DLD1 (cell line): ENCODE measurements around the gene BRAT1.
"Not testable (repeated sequence)": the region's sequence is repeated elsewhere in the genome, so short reads cannot be mapped to it uniquely, and the experiment has no call there.

ENCODE experiments used
- in situ Hi-C: cut with HindIII; loops from 2 replicates; pipeline ENCODE4 v1.10.0; 2017; ENCODE audit warnings: low sequenced_read_pairs

The BRAT1 gene

DNA sequence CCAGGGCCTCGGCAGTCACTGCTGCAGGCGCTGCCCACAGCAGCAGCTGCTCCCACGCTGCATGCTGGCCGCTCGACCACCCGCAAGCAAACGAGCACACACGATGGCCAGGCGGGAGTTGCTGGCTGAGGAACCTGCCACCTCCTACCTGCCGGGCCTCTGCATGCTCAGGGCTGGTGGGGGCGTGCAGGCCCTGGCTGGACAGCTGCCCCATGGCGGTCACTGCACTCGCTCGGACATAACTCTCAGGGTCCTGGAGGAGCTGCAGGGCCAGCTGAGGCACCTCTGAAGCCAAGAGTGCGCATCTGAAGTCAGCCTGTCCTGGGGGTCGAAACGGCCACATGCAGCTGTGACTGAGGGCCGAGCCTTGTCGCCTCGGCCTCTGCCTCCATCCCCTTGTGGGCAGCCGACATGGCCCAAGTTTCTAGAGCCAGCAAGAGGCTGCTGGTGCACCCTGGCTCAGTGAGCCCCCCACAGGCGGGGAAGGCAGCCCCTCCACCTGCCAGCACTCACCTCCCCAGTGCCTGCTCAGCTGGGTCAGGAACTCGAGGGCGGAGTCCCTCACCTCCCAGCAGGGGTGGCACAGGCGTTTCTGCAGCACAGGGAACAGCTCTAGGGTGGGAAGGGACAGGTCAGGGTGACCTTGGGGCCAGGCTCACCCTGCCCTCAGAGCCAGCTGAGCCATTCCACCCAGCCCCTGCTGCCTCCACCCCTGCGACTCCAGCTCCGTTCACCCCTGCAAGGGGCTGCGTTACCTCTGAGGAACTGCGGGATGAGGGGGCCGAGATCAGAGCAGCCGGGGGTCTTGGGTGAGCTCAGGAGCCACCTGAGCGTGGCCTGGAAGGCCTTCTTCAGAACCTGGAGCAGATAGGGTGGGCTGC is 16.1 kb downstream of the BRAT1 start:
- in situ Hi-C loops: no loop called here

DNA sequence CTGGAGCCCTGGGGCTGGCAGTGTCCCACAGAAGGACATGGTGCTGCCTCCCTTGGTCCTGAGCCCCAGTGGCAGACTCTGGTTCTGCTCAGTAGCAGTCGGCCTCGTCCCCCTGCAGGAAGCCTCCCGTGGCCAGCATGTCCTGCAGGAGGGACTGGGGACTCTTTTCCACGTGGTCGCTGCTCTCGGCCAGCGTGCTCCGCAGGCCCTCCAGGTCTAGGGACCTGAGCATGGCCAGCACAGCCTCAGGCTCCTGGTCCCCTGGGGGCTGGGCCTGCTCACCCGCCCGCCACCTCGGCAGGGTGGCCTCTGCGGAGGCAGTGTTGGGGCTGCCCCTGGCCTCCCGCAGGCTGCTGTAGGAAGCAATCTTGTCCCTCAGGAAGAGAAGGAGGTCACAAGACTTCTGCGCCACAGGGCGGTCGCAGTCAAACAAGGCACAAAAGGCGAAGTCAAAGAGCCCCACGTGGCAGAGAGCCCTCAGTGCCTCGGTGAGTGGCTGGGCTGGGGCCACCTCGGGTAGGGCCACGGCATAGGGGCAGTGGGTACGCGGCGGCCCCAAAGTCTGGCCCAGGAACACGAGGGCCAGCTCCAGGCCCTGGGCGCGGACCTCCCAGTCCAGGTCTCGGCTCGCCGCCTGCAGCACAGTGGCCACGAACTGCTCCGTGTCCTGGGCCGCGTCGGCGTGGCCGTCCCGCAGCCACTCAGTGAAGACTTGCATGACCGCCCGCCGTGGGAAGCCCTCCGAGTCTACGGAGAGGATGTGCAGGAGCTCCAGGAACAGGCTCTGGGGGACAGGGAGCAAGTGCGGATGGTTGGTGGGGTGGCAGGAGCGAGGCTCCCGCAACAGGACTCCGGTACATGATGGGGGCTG is 17.1 kb downstream of the BRAT1 start:
- in situ Hi-C loops: no loop called here

DNA sequence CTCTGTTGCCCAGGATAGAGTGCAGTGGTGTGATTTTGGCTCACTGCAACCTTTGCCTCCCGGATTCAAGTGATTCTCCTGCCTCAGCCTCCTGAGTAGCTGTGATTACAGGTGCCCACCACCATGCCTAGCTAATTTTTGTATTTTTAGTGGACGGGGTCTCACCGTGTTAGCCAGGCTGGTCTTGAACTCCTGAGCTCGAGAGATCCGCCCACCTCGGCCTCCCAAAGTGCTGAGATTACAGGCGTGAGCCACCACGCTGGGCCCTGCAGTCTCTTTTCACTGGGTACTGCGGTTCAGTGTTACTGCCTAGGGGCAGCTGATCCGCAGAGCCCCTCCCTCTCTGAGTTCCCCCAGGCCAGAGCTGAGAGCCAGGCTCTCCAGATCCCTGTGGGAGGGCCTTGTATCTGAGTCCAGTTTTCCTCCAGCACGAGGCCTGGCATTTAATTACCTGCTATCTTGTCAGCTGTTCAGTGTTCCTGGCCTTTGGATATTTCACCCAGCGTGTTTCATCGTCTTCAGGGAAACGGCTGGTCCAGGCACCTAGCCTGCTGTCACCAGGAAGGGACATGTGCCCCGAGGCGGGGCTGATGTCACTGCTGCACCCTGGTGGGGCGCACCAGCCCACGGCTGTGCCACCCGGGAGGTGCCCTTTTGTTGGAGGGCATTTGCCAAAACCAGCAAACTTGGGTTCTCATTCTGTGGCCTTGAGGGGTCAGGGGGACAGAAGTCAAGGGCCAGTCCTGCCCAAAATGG is 19.3 kb downstream of the BRAT1 start:
- in situ Hi-C loops: not testable (repeated sequence)

DNA sequence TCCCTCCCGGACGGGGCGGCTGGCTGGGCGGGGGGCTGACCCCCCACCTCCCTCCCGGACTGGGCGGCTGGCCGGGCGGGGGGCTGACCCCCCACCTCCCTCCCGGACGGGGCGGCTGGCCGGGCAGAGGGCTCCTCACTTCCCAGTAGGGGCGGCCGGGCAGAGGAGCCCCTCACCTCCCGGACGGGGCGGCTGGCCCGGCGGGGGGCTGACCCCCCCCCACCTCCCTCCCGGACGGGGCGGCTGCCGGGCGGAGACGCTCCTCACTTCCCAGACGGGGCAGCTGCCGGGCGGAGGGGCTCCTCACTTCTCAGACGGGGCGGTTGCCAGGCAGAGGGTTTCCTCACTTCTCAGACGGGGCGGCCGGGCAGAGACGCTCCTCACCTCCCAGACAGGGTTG is 21.1 kb downstream of the BRAT1 start:
- in situ Hi-C loops: not testable (repeated sequence)

DNA sequence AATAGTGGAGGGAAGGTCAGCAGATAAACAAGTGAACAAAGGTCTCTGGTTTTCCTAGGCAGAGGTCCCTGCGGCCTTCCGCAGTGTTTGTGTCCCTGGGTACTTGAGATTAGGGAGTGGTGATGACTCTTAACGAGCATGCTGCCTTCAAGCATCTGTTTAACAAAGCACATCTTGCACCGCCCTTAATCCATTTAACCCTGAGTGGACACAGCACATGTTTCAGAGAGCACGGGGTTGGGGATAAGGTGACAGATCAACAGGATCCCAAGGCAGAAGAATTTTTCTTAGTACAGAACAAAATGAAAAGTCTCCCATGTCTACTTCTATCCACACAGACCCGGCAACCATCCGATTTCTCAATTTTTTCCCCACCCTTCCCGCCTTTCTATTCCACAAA is 21.8 kb downstream of the BRAT1 start:
- in situ Hi-C loops: not testable (repeated sequence)

DNA sequence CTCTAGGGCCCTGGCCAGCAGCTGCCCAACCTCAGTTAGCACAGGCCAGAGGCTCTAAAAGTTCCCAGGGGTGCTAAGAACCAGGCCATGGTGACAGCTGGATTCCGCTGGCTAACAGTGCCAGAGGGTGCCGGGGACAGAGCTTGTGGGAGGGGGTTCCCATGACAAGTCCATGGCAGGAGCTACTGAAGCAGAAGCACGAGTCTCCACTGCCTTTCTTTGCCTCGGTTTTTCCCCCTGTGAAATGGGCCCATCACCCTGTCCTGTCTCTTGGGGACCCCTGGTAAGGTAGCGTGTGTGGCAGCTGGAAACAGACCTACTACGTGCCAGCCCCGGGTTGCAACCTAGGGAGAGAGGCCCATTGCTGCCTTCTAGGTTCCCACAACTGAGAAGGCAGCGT is 22.5 kb downstream of the BRAT1 start:
- in situ Hi-C loops: not testable (repeated sequence)

DNA sequence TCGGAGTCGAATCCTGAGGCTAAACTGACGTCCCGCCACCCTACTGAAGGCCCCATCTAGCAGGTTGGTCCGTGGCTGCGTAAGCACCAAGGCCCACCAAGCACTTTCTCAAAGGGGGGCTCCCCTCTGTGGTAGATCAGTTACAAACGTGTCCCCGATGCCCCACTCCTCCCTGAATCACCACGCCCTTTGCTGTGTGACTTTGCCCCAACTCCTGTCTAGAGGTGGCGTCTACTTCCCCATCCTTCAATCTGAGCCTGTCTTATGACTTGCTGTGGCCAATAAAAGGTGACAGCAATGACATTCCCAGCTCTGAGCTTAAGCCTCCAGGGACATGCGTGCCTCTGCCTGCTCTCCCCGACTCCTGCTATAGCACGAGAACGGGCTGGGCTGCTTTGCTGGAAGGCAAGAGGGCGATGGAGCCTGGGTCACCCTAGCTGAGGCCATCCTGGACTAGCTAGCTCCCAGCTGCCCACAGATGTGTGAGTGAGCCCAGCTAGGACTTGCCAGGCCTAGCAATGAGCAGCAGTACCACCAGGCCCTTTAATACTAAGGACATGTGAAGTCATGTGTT is 23.0 kb downstream of the BRAT1 start:
- in situ Hi-C loops: not testable (repeated sequence)

DNA sequence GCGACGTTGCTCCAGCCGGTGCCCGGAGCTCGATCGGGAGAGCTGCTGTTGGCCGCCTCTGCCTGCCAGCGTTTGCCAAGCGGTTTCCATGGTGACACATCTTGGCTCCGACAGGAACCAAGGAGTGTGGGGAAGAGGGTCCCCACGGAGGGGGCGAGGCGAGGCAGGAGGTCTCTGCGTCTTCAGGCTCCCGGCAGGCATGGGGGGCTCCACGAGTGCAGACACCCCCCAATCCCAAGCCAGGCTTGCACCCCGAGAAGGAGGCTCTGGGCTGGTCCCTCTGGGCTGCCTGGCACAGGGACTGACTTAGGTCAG is 23.6 kb downstream of the BRAT1 start:
- in situ Hi-C loops: not testable (repeated sequence)

DNA sequence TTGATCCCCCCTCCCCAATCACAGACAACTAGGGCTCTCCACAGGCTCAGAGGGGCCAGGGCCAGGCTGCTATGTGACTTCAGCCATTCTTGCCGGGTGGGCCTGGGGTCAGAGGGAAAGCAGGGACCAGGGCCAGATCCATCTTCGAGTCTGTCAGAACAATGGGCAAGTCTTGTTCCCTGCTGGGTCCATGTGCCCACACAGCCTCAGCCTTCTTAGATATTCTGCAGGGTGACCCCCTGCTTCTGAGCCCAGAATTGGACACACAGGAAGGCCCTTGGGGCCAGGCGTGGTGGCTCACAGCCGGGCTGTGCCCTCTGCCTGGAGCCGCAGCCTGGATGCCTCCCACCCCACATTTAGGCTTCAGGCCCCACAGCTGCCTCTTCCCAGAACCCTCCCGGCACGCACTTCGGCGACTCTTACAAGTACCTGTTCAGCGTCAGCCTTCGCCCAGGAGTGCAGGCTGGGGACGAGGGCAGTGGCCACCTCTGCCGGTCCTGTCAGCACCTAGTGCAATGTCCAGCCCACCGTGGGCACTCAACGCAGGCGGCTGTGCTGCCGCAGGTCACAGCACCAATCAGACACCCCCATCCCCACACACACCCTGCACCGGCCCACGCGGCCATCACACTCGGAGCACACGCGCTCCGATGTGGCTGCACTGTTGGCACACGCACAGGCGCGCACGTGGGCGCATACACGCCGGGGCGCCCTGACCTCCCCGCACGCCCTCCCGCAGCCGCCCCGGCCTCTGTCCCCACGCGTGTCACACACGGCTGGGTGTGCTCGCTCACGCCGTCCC is 24.1 kb downstream of the BRAT1 start:
- in situ Hi-C loops: not testable (repeated sequence)

DNA sequence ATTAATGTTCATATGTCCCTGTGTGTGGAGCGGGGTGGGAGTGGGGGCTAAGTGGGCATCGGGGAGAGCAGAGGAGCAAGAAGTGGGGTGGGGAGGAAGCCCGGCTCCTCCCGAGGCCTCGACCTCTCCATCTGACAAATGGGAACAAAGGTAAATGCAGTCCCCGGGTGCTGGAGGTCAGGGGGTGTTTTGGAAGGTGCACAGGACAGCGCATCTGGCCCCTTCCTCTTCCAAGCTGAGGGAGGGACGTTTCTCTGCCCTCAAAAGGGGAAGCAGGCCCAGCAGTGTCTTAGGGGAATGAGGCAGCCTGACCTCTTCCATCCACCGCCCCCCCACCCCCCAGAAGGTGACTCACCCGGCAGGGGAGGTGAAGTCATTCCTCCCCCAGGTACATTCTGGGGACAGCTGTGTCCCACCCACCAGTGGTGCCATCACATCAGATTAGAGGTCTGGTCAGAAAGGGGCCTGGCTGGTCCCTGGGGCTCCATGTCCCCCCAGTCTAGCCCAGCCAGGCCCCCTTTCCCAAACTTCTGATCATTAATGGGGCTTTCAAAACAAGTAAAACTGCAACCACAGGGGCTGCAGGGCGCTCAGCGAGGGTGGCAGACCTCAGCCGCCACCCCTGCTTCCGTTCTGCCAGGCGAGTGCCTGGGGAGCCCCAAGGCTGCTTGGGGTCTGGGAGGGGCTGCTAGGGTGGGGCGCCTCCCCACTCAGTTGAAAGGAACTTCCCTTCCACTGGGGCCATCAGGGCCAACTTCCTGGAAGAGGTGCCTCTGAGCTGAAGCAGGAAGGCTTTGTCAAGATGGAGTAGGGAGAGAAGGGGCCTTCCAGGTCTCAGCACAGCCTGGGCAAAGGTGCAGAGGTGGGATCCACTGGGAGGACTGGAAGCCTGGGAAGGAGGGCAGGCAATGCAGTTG is 25.0 kb downstream of the BRAT1 start:
- in situ Hi-C loops: no loop called here

DNA sequence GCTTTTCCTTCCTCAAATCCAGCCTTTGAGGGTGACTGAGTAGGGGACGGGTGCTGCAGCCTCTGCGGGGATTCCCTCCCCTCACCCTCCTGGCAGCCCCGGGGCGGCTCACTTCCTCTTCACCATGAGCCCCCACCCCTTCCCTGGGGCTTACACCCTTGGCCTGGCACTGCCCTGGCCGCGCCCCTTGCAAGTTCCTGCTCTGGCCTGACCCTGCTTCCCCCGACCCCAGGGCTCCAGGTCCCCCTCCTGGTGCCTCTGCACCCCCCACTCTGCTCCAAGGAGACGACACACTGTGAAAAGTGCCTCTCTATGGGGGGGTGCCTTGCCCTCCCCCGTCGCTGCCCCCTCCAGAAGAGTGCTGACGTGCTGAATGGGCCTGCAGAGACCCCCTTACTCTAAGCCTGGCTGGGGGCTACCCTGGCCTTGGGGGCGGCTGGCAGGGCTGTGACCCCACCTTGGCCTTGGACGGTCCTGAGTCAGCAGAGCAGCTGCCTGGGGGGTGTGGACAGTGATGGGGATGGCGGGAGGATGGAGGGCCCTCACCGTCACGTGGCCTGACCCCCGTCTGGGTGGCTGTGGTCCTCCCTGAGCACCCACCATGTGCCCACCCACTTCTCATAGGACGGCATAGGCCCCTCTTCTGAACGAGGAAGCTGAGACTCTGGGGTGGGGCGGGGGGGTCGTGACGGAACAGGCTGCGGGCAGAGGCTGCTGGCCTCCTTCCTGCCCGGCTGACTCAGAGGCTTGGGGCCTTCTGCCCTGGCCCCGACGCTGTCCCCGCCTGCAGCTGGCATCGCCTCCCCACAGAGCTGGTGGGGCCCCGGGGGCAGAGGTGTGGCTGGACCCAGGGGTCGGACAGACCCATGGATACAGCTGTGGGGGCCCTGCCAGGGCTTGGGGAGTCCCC is 25.9 kb downstream of the BRAT1 start:
- in situ Hi-C loops: no loop called here

DNA sequence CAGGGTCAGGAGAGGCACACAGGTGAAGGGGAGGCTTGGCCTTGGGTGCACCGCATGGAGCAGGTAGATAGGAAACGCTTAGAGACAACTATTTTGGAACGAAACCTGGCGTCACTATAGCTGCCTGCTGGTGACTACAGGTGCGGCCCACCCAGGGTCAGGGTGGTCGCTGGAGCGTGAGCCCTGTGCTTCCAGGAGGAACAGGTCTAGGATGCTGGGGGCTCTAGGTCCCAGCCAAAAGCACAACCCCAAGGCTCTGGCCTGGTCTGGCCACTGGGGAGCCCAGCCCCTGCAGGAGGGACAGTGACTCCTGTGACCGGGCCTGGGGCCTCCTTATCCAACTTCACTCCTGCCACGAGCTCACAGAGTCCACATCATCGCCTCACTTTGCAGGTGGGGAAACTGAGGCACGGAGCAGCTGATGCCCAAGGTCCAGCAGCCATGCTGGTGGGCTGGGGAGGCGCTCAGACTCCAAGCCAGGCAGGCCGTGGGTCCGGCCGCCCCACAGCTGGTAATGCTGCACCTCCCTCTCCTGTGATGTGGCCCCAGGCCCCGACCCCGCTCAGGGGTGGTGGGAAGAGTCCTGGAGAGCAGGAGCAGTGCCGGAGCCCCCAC is 26.7 kb downstream of the BRAT1 start:
- in situ Hi-C loops: no loop called here

DNA sequence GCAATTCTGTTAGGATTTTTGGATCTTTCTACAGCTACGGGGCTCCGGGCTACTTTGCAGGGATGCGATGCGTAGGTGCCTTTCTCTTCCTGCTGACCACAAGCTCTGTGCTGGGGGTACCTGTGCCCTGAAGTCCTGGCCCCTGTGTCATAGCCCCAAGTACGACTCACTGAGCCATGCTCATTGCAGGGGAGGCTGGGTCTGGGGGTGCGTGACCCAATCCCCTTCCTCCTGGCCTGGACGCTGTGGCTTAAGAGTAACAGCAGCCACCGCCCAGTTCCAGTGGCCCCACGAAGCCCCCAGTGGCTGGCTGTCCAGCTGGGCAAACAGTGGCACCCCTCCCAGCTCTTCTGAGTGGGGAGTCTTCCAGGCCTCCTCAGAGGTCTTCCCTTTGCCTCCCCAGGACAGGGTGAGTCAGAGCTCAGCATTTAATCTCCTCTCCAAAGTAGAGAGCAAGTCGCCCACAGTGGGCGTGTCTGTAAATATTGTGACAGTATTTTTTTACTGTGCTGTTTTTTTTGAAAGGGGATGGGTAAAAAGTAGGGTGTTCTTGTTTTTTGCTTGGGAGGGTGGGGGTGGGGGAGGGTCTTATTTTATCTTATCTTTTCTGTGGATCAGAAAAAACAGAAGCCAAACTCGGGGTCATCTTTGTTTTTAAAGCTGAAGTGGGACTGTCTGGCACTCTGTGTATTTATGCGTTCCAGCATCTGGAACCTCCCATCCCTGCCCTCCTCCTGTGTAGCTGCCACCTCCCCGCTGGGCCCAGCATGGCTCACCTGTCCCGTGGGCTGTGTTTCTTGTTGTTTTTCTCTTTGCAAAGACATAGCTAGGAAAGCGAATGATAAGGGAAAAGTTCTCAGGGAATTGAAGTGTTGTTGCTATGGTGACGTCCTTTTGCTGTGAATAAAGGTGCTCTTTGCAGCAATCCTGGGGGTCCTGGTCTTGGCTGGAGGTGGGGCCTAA is 27.5 kb downstream of the BRAT1 start:
- in situ Hi-C loops: no loop called here

DNA sequence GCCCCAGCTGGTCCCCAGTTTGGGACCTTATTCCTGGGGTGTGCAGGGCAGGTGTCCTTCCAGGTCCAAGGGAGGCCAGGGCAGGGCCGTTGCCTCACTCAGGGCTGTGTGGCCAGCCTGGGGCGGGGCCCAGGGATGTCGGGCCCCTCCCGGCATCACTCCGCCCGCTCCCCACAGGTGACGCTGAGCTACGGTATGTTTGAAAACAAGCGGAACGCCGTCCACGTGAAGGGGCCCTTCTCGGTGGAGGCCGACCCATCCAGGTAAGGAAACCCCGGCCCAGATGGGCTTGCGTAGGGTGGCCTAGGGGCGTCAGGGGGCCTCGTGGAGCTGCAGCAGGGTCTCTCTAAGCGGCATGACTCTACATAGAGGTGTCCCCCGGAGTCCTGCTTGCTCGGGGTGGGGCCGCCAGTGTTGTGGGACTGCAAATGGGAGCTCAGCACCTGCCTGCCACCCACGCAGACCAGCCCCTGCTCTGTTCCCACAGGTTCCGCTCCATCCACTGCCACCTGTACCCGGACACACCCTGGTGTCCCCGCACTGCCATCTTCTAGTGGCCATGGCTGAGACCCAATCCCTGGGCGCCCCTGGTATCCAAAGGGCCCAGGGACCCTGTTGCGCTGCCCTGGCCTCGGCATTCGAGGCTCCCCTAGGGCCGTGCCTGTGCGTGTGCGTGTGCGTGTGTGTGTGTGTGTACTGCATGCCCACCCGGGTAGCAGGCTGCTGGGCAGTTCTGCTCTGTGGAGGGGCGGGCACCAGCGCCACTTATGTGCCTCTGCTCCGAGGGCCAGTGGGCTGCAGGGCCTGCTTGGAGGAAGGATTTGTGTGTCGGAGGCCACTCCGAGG is 28.4 kb downstream of the BRAT1 start:
- in situ Hi-C loops: no loop called here
